ENCODE measurements around the gene CORIN. TPM values are rescaled to one million over a fixed set of nuclear protein-coding genes. Genes with fewer than 3 reads are reported as not detected.

CORIN gene
- total and polyA plus RNA-seq, 2 of the 4 experiments (the other 2 are of a cell fraction) = 20.3 to 24.7 TPM

DNA sequence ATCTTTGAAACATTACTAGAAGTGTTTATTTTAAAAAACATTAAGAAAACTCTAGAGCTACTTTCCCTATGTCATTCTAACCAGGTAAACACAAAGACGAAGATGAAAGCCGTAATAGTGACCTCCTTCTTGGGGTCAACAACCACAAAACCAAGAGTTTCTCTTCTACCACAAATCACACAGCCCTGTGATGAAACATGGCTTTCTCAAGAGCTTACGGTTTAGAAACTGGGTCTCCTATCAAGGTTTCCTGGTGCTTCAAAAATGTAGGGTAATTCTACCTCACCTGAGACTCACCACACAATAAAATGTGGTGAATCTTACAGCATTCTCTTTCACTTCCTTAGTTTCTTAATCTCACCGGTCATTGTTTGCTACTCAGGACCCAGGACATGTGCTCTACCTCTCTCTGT, 50.9 kb downstream of the CORIN start:
- H2AFZ ChIP-seq (replicated peaks; ENCODE audit: low read length, poor library complexity) = no peak overlapping the region
- H2BK5ac ChIP-seq (ENCODE audit: low read depth, low read length, poor library complexity, severe bottlenecking) = no peak overlapping the region
- no peak overlapping the region for H3K4me2 ChIP-seq (ENCODE audit: low read depth, low read length)
- TF ChIP-seq ELK1 (IDR thresholded peaks at IDR 0.05; ENCODE audit: borderline replicate concordance, low read depth, low read length) (no peak), CEBPB (IDR thresholded peaks at IDR 0.05; ENCODE audit: low read depth, low read length) (no peak), MAZ (IDR thresholded peaks at IDR 0.05; ENCODE audit: borderline replicate concordance, low read depth, low read length) (no peak)
- TF ChIP-seq, protein P1, sequence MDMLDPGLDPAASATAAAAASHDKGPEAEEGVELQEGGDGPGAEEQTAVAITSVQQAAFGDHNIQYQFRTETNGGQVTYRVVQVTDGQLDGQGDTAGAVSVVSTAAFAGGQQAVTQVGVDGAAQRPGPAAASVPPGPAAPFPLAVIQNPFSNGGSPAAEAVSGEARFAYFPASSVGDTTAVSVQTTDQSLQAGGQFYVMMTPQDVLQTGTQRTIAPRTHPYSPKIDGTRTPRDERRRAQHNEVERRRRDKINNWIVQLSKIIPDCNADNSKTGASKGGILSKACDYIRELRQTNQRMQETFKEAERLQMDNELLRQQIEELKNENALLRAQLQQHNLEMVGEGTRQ (IDR thresholded peaks at IDR 0.05; ENCODE audit: low read depth, low read length) = no peak
- H3K9me3 ChIP-seq (ENCODE audit: control insufficient read depth, insufficient read depth, low read length) = no peaks in the 10 kb centered on the region; the same call in 1 of the 2 replicates
- H3K4me1 ChIP-seq (ENCODE audit: control insufficient read depth, insufficient read depth, low read length) = no peaks in the 10 kb centered on the region
- H3K9ac ChIP-seq (ENCODE audit: low read depth, low read length) = no peak overlapping the region
- H2AK9ac ChIP-seq (replicated peaks; ENCODE audit: low read depth, low read length, poor library complexity) = no peak overlapping the region
- H3K56ac ChIP-seq (ENCODE audit: extremely low read depth, insufficient read depth, low read length) = no peak overlapping the region
- no peak overlapping the region for H2AK5ac ChIP-seq (ENCODE audit: low read depth, low read length)
- no peaks in the 10 kb centered on the region; the same call in 1 of the 2 replicates for H3K27me3 ChIP-seq (ENCODE audit: control insufficient read depth, insufficient read depth, low read length)
- dilution Hi-C loops (cut with HindIII; ENCODE audit: low sequenced_read_pairs, unreplicated experiment) = no loop called here
- no peaks in the 10 kb centered on the region for H3K36me3 ChIP-seq (ENCODE audit: control insufficient read depth, insufficient read depth, low read length)
- H3K27ac ChIP-seq (ENCODE audit: insufficient read depth, low read length) = no peak overlapping the region
- no peak overlapping the region for H2BK20ac ChIP-seq (ENCODE audit: low read depth, low read length)
- ChIA-PET CTCF (no interaction called here), POLR2A (ENCODE audit: unreplicated experiment) (no interaction called here)
- H4K91ac ChIP-seq (ENCODE audit: insufficient read depth, low read depth, low read length) = no peak overlapping the region
- no peak overlapping the region for H4K5ac ChIP-seq (ENCODE audit: low read depth, low read length)
- H4K8ac ChIP-seq (ENCODE audit: low read depth in 2 of 2, low read length in 2 of 2) = no peak overlapping the region
- no peaks in the 10 kb centered on the region for H3K79me1 ChIP-seq (ENCODE audit: low read depth in 1 of 2, low read length in 2 of 2)
- in situ Hi-C loops (cut with MboI; ENCODE audit: low sequenced_read_pairs) = no loop called here
- H3K4ac ChIP-seq (ENCODE audit: low read depth, low read length) = no peak overlapping the region
- no peaks in the 10 kb centered on the region for H4K20me1 ChIP-seq (ENCODE audit: insufficient read depth, low read length)
- intact Hi-C loops (cut with micrococcal nuclease) = no loop called here
- H3K23ac ChIP-seq (ENCODE audit: low read depth, low read length) = no peak overlapping the region
- H3K4me3 ChIP-seq (ENCODE audit: insufficient read depth, low read depth, low read length) = no peak overlapping the region
- H2BK120ac ChIP-seq (ENCODE audit: low read depth, low read length) = no peak overlapping the region
- H2BK15ac ChIP-seq (ENCODE audit: low read depth, low read length) = no peak overlapping the region
- H3K18ac ChIP-seq (ENCODE audit: low read depth, low read length) = no peak overlapping the region
- no TSS peak for BruUV-seq (replicated peaks)
- 60% methylated on average over 1 of the region's 4 CpGs; no CpG with 5 or more reads in 1 of the 2 experiments for WGBS, 2 experiments (ENCODE audit: extremely low coverage in 2 of 2, insufficient read length in 1 of 2)
- no peaks in the 10 kb centered on the region for H3K9me1 ChIP-seq (ENCODE audit: insufficient read depth, low read length)
- DNase-seq (no peak), ATAC-seq (ENCODE audit: low read depth) (no peak)
- no peak overlapping the region for H3K14ac ChIP-seq (replicated peaks; ENCODE audit: low read depth, low read length)
